ENCODE measurements around the gene CRB2. TPM values are rescaled to one million over a fixed set of nuclear protein-coding genes. Genes with fewer than 3 reads are reported as not detected.

CRB2 gene
- total RNA-seq, 1 experiment from 2014 or later, result not detected

DNA sequence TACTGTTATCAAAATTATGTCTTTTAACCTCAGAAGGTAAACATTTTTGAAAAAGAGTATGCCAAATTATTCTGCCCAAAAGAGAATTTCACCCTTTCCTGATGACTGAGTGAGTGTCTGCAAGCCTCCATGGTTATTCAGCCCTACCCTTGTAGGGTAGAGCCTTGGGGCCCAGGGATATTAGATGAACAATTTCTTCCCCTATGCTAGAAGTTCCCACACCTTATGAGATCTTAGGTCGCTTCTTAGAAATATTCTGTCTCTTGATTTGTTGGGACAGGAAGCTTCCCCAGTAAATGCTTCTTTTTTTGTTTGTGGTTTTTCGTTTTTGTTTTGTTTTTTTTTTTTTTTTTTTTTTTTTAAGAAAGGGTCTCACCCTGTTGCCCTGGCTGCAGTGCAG is 3.1 kb downstream of the CRB2 start:
- Histone ChIP-seq H3K27me3 (replicated peaks) (no peaks in the 10 kb centered on the region), H3K4me3 (no peak overlapping the region), H3K36me3 (no peaks in the 10 kb centered on the region), H3K4me1 (replicated peaks) (no peaks in the 10 kb centered on the region), H3K9me3 (replicated peaks) (no peaks in the 10 kb centered on the region), H3K27ac (no peak overlapping the region)
- no peak for DNase-seq (ENCODE audit: low read depth in 1 of 2, low spot score in 2 of 2)

- DNase-seq (ENCODE audit: low read depth in 1 of 2, low spot score in 2 of 2), result no peak
- Histone ChIP-seq H3K4me1 (replicated peaks) (peaks cover 2% of the 10 kb centered on the region), H3K36me3 (no peaks in the 10 kb centered on the region), H3K27me3 (replicated peaks) (no peaks in the 10 kb centered on the region), H3K4me3 (no peak overlapping the region), H3K27ac (no peak overlapping the region), H3K9me3 (replicated peaks) (no peaks in the 10 kb centered on the region)
Observed at GRCh38 chr9:123359546-123359945, 3.5 kb downstream of the CRB2 start.

- DNase-seq (ENCODE audit: low read depth in 1 of 2, low spot score in 2 of 2), result no peak
- Histone ChIP-seq H3K27me3 (replicated peaks) (no peaks in the 10 kb centered on the region), H3K27ac (no peak overlapping the region), H3K4me3 (no peak overlapping the region), H3K36me3 (no peaks in the 10 kb centered on the region), H3K9me3 (replicated peaks) (no peaks in the 10 kb centered on the region), H3K4me1 (replicated peaks) (peaks cover 4% of the 10 kb centered on the region)
Observed at GRCh38 chr9:123360161-123361085, 4.4 kb downstream of the CRB2 start.

- peaks cover 4% of the 10 kb centered on the region for H3K4me1 ChIP-seq (replicated peaks)
- no peaks in the 10 kb centered on the region for H3K36me3 ChIP-seq
- no peak for DNase-seq (ENCODE audit: low read depth in 1 of 2, low spot score in 2 of 2)
- no peak overlapping the region for H3K27ac ChIP-seq
- no peaks in the 10 kb centered on the region for H3K9me3 ChIP-seq (replicated peaks)
- no peaks in the 10 kb centered on the region for H3K27me3 ChIP-seq (replicated peaks)
- H3K4me3 ChIP-seq, result no peak overlapping the region
Observed at GRCh38 chr9:123361086-123361730, 5.2 kb downstream of the CRB2 start.

DNA sequence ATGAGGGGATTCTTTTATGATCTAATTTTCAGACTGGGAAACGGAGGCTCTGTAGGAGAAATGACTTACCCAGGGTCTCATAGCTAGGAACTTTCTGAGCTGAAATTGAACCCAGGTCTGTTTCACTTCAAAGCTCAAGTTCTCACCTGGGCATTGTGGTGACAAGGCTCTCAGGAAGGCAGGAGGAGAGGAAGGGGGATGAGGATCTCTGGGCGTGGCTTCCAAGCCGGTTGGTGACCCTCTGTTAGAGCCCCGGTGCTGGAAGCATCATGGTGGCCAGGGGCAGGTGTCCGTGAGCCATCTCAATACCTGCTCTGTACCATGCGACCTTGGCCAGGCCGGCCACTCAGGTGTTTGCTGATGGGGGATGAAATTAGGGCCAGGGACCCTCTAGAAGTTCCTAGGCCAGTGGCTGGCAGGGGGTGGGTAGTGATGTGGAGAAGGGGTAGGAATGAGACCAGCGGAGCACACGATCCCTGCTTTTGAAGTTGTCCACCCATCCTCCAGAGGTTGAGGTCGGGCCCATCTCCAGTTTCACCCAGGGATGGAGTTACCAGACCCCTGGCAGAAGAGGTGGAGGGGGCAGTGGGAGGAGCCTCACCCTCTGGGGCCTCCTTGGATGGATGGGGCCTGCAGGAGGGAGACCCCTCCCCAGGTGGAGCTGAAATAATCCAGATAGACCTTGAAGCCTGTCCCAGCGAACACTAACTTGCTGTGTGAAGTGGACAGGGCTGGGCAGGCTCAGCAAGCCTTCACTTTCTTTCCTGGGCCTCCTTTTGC is 5.9 kb downstream of the CRB2 start:
- Histone ChIP-seq H3K4me3 (no peak overlapping the region), H3K27me3 (replicated peaks) (no peaks in the 10 kb centered on the region)

DNA sequence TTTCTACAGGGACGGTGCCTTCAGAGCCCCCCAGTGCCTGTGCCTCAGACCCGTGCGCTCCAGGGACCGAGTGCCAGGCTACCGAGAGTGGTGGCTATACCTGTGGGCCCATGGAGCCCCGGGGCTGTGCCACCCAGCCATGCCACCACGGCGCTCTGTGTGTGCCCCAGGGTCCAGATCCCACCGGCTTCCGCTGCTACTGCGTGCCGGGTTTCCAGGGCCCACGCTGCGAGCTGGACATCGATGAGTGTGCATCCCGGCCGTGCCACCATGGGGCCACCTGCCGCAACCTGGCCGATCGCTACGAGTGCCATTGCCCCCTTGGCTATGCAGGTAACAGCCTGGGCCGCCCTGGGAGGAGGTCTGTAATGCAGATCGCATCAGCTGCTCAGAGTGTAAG is 6.9 kb downstream of the CRB2 start:
- Histone ChIP-seq H3K36me3 (no peaks in the 10 kb centered on the region), H3K27me3 (replicated peaks) (no peaks in the 10 kb centered on the region), H3K4me3 (no peak overlapping the region), H3K27ac (no peak overlapping the region), H3K9me3 (replicated peaks) (no peaks in the 10 kb centered on the region), H3K4me1 (replicated peaks) (peaks cover 4% of the 10 kb centered on the region)
- DNase-seq (ENCODE audit: low read depth in 1 of 2, low spot score in 2 of 2), result no peak

More for the DNA sequence above, 5.9 kb downstream of the CRB2 start:
- Histone ChIP-seq H3K36me3 (no peaks in the 10 kb centered on the region), H3K9me3 (replicated peaks) (no peaks in the 10 kb centered on the region), H3K4me1 (replicated peaks) (peaks cover 4% of the 10 kb centered on the region), H3K27ac (no peak overlapping the region)
- DNase-seq (ENCODE audit: low read depth in 1 of 2, low spot score in 2 of 2), result no peak

DNA sequence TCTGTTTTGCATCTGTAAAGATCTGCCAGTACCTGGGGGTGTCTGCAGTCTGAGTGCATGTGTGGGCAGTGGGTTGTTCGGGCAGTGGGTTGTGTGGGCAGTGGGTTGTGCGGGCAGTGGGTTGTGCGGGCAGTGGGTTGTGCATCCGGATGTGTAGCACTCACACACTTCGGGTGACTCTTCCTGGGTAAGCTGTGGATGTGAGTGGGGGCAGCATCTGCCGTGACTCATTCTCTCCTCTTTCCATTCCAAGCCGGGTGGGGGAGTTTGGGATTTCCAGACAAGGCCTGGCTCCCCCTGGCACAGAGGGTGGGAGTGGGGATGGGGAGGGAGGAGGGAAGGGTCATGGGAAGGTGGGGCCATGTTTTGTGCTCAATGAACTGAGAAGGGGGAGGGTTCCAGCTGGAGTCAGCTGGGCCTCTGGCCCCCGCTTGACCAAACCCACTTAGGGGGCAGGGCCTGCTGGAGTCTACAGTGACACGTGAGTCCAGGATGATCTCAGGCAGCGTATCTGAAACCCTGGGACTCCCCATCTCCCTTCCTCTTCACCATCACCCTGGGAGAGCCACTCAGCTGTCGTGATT is 8.3 kb downstream of the CRB2 start:
- peaks cover 4% of the 10 kb centered on the region for H3K4me1 ChIP-seq (replicated peaks)
- DNase-seq (ENCODE audit: low read depth in 1 of 2, low spot score in 2 of 2), result no peak
- no peaks in the 10 kb centered on the region for H3K9me3 ChIP-seq (replicated peaks)
- no peak overlapping the region for H3K4me3 ChIP-seq
- H3K36me3 ChIP-seq, result no peaks in the 10 kb centered on the region
- no peak overlapping the region for H3K27ac ChIP-seq
- no peaks in the 10 kb centered on the region for H3K27me3 ChIP-seq (replicated peaks)

- Histone ChIP-seq H3K9me3 (replicated peaks) (no peaks in the 10 kb centered on the region), H3K4me1 (replicated peaks) (peaks cover 4% of the 10 kb centered on the region), H3K4me3 (no peak overlapping the region), H3K27ac (no peak overlapping the region), H3K36me3 (no peaks in the 10 kb centered on the region), H3K27me3 (replicated peaks) (peaks cover 4% of the 10 kb centered on the region; the same call in 1 of the 2 replicates)
- no peak for DNase-seq (ENCODE audit: low read depth in 1 of 2, low spot score in 2 of 2)
Observed at GRCh38 chr9:123365287-123365880, 9.4 kb downstream of the CRB2 start.

DNA sequence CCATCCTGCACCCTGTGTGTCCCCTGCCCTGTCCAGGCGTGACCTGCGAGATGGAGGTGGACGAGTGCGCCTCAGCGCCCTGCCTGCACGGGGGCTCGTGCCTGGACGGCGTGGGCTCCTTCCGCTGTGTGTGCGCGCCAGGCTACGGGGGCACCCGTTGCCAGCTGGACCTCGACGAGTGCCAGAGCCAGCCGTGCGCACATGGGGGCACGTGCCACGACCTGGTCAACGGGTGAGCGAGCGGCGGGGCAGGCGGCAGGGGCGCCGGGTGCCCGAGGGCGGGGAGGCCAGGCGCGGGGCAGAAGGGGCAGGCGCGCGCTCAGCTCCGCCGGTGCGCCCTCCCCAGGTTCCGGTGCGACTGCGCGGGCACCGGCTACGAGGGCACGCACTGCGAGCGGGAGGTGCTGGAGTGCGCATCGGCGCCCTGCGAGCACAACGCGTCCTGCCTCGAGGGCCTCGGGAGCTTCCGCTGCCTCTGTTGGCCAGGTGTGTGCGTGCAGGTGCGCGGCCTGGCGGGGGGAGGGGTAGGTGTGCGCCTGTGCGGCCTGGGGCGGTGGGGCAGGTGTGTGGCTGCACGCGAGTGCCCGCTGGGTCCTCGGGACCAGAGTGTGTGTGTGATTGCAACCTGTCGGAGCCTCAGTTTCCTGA is 10.0 kb downstream of the CRB2 start:
- no peak for DNase-seq (ENCODE audit: low read depth in 1 of 2, low spot score in 2 of 2)
- no peak overlapping the region for H3K4me3 ChIP-seq
- H3K27ac ChIP-seq, result no peak overlapping the region
- H3K27me3 ChIP-seq (replicated peaks), result peaks cover 10% of the 10 kb centered on the region; the same call in 1 of the 2 replicates
- peaks cover 4% of the 10 kb centered on the region for H3K4me1 ChIP-seq (replicated peaks)
- H3K9me3 ChIP-seq (replicated peaks), result no peaks in the 10 kb centered on the region
- no peaks in the 10 kb centered on the region for H3K36me3 ChIP-seq

- Histone ChIP-seq H3K36me3 (no peaks in the 10 kb centered on the region), H3K9me3 (replicated peaks) (no peaks in the 10 kb centered on the region), H3K27ac (no peak overlapping the region), H3K4me1 (replicated peaks) (peaks cover 4% of the 10 kb centered on the region), H3K4me3 (no peak overlapping the region), H3K27me3 (replicated peaks) (peaks cover 20% of the 10 kb centered on the region)
- no peak for DNase-seq (ENCODE audit: low read depth in 1 of 2, low spot score in 2 of 2)
Observed at GRCh38 chr9:123368023-123368422, 12.0 kb downstream of the CRB2 start.

DNA sequence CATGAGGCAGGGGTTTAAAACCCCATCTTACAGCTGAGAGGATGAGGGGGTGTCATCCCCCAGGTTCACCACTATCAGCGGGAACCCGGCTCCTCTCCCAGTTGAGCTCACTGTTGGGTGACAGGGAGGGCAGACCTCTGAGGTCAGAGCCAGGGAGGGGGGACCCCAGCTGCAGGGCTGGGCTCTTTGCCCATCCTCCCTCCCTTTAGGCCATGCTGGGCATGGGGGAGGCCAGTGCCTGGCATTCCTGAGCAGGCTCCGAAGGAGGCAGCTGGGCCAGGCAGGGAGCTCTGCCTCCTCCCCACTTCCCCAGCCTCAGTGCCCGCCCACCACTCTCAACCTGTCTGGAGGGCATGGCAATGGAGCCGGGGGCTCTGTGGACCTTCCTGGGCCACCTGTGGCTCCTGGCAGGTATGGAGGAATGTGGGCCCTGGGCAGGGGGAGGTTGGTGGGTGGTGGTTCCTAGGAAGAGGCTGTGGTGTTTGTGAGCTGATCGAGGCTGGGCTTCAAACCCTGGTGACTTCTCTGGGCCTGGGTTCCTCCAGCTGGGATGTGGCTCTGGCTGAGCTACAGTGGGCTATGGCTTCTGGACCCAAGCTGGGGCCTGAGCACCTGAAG is 12.6 kb downstream of the CRB2 start:
- Histone ChIP-seq H3K36me3 (no peaks in the 10 kb centered on the region), H3K27me3 (replicated peaks) (peaks cover 25% of the 10 kb centered on the region), H3K27ac (no peak overlapping the region), H3K4me3 (no peak overlapping the region), H3K9me3 (replicated peaks) (no peaks in the 10 kb centered on the region), H3K4me1 (replicated peaks) (peaks cover 4% of the 10 kb centered on the region)
- no peak for DNase-seq (ENCODE audit: low read depth in 1 of 2, low spot score in 2 of 2)

DNA sequence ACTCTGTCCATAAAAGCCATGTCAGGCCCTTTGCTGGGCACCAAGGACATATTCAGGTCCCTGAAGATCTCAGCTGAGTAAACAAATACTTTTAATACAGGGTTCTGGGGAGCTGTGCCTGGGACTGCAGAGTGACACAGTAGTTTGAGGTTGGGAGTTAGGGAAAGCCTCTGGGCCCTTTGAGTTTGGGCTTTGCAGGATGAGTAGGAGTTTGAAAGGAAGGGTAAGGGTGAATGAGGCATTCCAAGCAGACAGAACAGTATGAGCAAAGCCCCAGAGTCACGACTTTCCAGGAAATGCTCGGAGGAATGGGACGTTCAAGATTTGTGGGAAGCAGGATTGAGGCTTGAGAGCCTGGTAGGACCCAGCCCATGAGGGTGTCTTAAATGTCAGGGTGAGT is 13.3 kb downstream of the CRB2 start:
- Histone ChIP-seq H3K4me3 (no peak overlapping the region), H3K27me3 (replicated peaks) (peaks cover 31% of the 10 kb centered on the region)

More for the DNA sequence above, 13.3 kb downstream of the CRB2 start:
- Histone ChIP-seq H3K36me3 (no peaks in the 10 kb centered on the region), H3K9me3 (replicated peaks) (no peaks in the 10 kb centered on the region), H3K4me1 (replicated peaks) (peaks cover 4% of the 10 kb centered on the region), H3K27ac (no peak overlapping the region)
- DNase-seq (ENCODE audit: low read depth in 1 of 2, low spot score in 2 of 2), result no peak

All from SJSA1 (cell line).